Muscle layer of duodenum (tissue), 2 donors: ENCODE data around the gene MAOA.
"Not testable (repeated sequence)": the region's sequence is repeated elsewhere in the genome, so short reads cannot be mapped to it uniquely, and the experiment has no call there.

Source experiments
- H3K27ac ChIP-seq: one replicate; pipeline ENCODE4 v1.7.0; 2013; ENCODE audit warnings: mild to moderate bottlenecking, low read length
- H3K27me3 ChIP-seq: one replicate; pipeline ENCODE4 v1.7.0; 2013; ENCODE audit warnings: low read depth, mild to moderate bottlenecking, control low read depth, low read length
- H3K36me3 ChIP-seq, 2 donors: one replicate each; pipeline ENCODE4 v1.7.0; 2013; ENCODE audit warnings: low read length in 2 of 2, control low read depth in 1 of 2, mild to moderate bottlenecking in 1 of 2; ENCODE audit not compliant: insufficient read depth in 2 of 2, control insufficient read depth in 1 of 2
- H3K4me1 ChIP-seq, 2 donors: one replicate each; pipeline ENCODE4 v1.7.0; 2013; ENCODE audit warnings: low read length in 2 of 2, mild to moderate bottlenecking in 2 of 2, control low read depth in 1 of 2, moderate library complexity in 1 of 2; ENCODE audit not compliant: insufficient read depth in 2 of 2, control insufficient read depth in 1 of 2
- H3K4me3 ChIP-seq, 2 donors: one replicate each; pipeline ENCODE4 v1.7.0; 2013; ENCODE audit warnings: low read length in 2 of 2, low read depth in 1 of 2, mild to moderate bottlenecking in 1 of 2
- H3K9me3 ChIP-seq, 2 donors: one replicate each; pipeline ENCODE4 v1.7.0; 2013; ENCODE audit warnings: low read length in 2 of 2, control low read depth in 1 of 2, mild to moderate bottlenecking in 1 of 2; ENCODE audit not compliant: control insufficient read depth in 1 of 2
- donor health status: healthy.

Gene MAOA

DNA sequence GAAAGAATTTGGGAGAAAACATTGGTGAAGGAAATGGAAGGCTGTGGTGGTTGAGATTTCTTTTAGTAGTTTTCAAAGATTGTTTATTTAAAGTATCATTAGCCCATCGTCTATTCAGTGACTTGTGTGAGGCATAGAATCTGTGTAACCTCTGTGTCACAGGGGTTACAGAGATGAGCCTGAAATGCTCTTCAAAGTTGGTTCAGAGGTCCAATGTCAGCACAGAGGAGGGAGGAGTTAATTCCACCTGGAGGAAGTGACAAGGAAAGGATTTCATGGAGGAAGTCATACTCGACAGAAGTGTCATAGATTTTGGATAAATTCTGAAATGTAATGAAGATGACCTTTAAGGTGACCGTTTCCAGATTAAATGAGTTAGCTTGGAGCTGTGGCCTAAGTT lies 8.2 kb downstream of the MAOA start:
- Histone ChIP-seq H3K27ac (no peak overlapping the region), H3K27me3 (no peaks in the 10 kb centered on the region)

GRCh38 chrX:43664708-43665107 lies 8.6 kb downstream of the MAOA start:
- Histone ChIP-seq H3K4me1 (peaks cover 0 to 6% of the 10 kb centered on the region in 2 donors), H3K36me3 (no peaks in the 10 kb centered on the region), H3K27ac (no peak overlapping the region), H3K27me3 (no peaks in the 10 kb centered on the region), H3K4me3 (no peak overlapping the region), H3K9me3 (no peaks in the 10 kb centered on the region)

More for the DNA sequence above, 8.2 kb downstream of the MAOA start:
- no peaks in the 10 kb centered on the region for H3K36me3 ChIP-seq
- no peak overlapping the region for H3K4me3 ChIP-seq
- H3K9me3 ChIP-seq = no peaks in the 10 kb centered on the region
- H3K4me1 ChIP-seq = peaks cover 0 to 6% of the 10 kb centered on the region in 2 donors

- no peak overlapping the region for H3K27ac ChIP-seq
- H3K36me3 ChIP-seq = no peaks in the 10 kb centered on the region
- H3K4me1 ChIP-seq = peaks cover 0 to 6% of the 10 kb centered on the region in 2 donors
- H3K9me3 ChIP-seq = no peaks in the 10 kb centered on the region
- no peaks in the 10 kb centered on the region for H3K27me3 ChIP-seq
- H3K4me3 ChIP-seq = no peak overlapping the region
Measured at GRCh38 chrX:43666311-43666912, 10.3 kb downstream of the MAOA start.

DNA sequence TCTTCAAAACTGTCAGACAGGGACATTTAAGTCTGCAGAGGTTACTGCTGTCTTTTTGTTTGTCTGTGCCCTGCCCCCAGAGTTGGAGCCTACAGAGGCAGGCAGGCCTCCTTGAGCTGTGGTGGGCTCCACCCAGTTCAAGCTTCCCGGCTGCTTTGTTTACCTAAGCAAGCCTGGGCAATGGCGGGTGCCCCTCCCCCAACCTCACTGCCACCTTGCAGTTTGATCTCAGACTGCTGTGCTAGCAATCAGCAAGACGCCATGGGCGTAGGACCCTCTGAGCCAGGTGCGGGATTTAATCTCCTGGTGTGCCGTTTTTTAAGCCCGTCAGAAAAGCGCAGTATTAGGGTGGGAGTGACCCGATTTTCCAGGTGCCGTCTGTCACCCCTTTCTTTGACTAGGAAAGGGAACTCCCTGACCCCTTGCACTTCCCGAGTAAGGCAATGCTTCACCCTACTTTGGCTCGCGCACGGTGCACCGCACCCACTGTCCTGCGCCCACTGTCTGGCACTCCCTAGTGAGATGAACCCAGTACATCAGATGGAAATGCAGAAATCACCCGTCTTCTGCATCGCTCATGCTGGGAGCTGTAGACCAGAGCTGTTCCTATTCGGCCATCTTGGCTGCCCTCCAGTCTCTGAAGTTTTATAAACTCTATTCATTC lies 20.0 kb downstream of the MAOA start:
- not testable (repeated sequence) for H3K4me3 ChIP-seq, H3K9me3 ChIP-seq, H3K27me3 ChIP-seq, H3K27ac ChIP-seq, H3K36me3 ChIP-seq
- peaks cover 5 to 19% of the 10 kb centered on the region in 2 donors for H3K4me1 ChIP-seq

GRCh38 chrX:43676971-43677572 lies 21.0 kb downstream of the MAOA start:
- Histone ChIP-seq H3K27ac (peak overlapping the region; percentile 43), H3K36me3 (no peaks in the 10 kb centered on the region), H3K4me3 (no peak overlapping the region)

GRCh38 chrX:43677993-43678392 lies 21.9 kb downstream of the MAOA start:
- Histone ChIP-seq H3K9me3 (no peaks in the 10 kb centered on the region), H3K27me3 (no peaks in the 10 kb centered on the region), H3K36me3 (no peaks in the 10 kb centered on the region), H3K4me1 (peaks cover 5 to 19% of the 10 kb centered on the region in 2 donors), H3K4me3 (no peak overlapping the region), H3K27ac (peak overlapping the region; percentile 43)

More at GRCh38 chrX:43676971-43677572, 21.0 kb downstream of the MAOA start:
- H3K9me3 ChIP-seq = no peaks in the 10 kb centered on the region
- H3K27me3 ChIP-seq = no peaks in the 10 kb centered on the region
- peaks cover 5 to 19% of the 10 kb centered on the region in 2 donors for H3K4me1 ChIP-seq

DNA sequence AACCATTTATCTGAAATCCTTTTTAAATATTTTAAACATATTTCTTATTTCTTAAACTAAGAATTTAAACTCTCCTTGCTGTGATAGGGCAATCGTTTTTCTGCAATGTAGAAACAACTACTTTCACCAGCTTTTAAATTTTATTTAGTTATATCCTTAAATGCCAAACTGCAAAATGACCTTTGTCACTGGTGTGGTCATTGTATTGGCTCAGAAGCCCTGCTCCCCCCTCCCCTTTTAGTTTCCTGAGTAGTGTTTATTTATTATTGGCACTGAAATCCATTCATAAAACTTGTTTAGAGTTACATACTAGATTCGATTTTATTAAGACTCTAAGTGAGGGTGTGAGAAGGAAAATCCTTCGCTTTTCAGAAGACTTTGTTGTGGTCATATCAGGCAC lies 23.0 kb downstream of the MAOA start:
- Histone ChIP-seq H3K36me3 (no peaks in the 10 kb centered on the region), H3K4me3 (no peak overlapping the region), H3K4me1 (peaks cover 5 to 19% of the 10 kb centered on the region in 2 donors), H3K9me3 (no peaks in the 10 kb centered on the region), H3K27ac (no peak overlapping the region), H3K27me3 (no peaks in the 10 kb centered on the region)

DNA sequence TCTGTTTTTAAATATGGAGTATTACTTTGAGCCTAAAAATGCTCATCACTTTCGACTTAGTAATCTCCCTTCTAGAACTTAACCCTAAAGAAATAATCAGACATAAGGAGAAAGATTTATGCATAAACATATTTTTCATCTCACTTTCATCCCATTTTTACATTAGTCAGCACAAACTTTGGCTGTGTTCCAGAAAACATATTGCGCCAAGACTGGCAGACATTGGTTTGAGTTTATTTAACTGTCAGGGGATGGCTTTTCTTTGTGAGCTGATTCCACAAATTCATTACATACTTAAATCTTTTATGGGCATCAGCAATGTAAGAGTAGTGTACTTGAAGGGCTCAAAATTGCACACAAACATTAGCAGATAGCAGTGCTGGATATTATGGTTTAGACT lies 23.7 kb downstream of the MAOA start:
- no peak overlapping the region for H3K4me3 ChIP-seq
- H3K4me1 ChIP-seq = peaks cover 5 to 19% of the 10 kb centered on the region in 2 donors
- H3K36me3 ChIP-seq = no peaks in the 10 kb centered on the region
- H3K27ac ChIP-seq = no peak overlapping the region
- H3K27me3 ChIP-seq = no peaks in the 10 kb centered on the region
- no peaks in the 10 kb centered on the region for H3K9me3 ChIP-seq

DNA sequence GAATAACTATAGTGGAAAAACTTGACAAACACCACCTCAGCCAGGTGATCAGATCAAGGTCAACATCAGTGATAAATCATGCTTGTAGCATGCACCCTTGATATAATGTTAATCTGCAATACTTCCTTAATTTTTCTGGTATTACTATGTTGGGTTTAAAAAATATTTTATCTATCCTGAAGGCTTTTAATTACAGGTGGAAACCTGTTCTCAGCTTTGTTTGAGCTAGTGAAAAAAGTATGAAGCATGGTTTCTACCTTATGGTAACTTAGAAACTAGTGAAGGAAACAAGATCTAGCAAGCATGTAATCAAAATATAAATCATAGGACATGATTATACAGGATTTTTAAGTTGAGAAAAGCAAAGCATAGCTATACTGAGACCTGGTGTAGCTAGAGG lies 26.6 kb downstream of the MAOA start:
- no peak overlapping the region for H3K4me3 ChIP-seq
- H3K4me1 ChIP-seq = peaks cover 0 to 8% of the 10 kb centered on the region in 2 donors
- H3K27me3 ChIP-seq = no peaks in the 10 kb centered on the region
- no peaks in the 10 kb centered on the region for H3K9me3 ChIP-seq
- no peaks in the 10 kb centered on the region for H3K36me3 ChIP-seq
- H3K27ac ChIP-seq = no peak overlapping the region

DNA sequence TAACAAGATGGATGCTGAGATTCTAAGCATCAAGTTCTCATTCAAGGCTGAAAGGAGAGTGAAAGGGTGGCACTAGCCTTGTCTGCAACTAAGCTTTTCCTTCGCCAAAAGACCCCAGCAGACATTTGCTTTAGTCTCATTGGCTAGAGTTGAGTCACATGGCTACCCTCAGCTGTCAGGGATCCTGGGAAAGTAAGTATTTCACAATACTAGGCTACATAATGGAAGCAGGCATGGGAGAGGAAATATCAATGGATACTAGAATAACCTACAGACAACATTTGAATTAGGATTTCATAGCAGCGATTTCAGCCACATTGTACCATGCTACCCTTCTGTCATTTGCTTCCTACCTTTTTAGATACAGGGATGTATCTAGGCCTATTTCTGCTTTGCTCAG lies 29.1 kb downstream of the MAOA start:
- Histone ChIP-seq H3K4me3 (no peak overlapping the region), H3K27ac (no peak overlapping the region), H3K9me3 (no peaks in the 10 kb centered on the region), H3K36me3 (no peaks in the 10 kb centered on the region), H3K27me3 (no peaks in the 10 kb centered on the region), H3K4me1 (peaks cover 0 to 4% of the 10 kb centered on the region in 2 donors)

- no peaks in the 10 kb centered on the region for H3K27me3 ChIP-seq
Measured at GRCh38 chrX:43688586-43688985, 32.5 kb downstream of the MAOA start.

More at GRCh38 chrX:43688586-43688985, 32.5 kb downstream of the MAOA start:
- Histone ChIP-seq H3K36me3 (no peaks in the 10 kb centered on the region), H3K4me1 (peaks cover 0 to 11% of the 10 kb centered on the region in 2 donors), H3K4me3 (no peak overlapping the region), H3K27ac (no peak overlapping the region), H3K9me3 (no peaks in the 10 kb centered on the region)
